HG03064 (cell line): ENCODE measurements around the gene ASCC2.

Experiments
- ATAC-seq: cut with Tn5 transposase; IDR thresholded peaks from one replicate; pipeline ENCODE4 v1.9.1; 2021; ENCODE audit warnings: low read depth; ENCODE audit not compliant: unreplicated experiment

The ASCC2 gene

DNA sequence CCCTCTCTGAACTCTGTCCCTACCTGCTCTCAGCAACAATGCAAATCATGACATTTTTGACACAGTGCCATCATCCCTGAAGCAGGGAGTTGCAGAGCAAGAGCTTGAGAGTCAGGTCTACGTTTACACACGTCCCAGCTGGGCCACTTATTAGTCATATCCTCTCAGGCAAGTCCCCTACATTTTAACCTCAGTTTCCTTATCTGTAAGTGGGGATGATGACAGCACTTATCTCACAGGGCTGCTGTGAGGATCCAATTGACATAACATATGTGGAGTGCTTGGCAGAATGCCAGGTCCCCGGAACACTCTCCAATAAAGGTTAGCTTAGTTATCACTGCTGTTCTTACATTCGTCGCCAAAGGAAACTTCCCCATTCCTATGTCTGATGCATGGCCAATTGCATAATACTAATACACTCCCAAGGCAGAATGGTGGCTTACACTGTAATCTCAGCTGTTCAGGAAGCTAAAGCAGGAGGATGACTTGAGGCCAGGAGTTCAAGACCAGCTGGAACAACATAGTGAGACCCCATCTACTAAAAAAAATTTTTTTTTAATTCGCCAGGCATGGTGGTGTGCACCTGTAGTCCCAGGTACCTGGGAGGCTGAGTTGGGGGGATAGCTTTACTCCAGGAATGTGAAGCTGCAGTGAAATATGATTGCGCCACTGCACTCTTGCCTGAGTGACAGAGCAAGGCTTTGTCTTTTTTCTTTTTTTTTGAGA is 16.6 kb downstream of the ASCC2 start:
- ATAC-seq: no peak

GRCh38 chr22:29820961-29821290 is 17.1 kb downstream of the ASCC2 start:
- ATAC-seq: no peak

DNA sequence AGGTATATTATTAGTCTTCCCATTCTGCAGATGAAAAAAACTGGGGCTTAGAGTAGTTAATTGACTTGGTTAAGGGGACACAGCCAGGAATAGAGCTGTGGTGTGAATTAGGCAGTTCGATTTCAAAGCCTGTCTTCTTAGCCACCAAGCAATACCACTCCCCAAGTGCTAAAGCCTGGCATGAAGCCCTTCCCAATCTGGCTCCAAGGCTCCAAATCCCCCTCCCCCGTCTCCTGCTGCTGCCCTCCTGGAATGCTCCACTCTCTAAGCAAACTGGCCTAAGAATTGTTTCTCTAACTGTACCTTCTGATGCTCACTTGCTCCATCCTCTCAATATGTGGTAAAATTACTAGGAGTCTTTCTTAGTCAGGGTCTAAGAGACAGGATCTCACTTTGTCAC is 18.6 kb downstream of the ASCC2 start:
- ATAC-seq: no peak

GRCh38 chr22:29817724-29818123 is 20.4 kb downstream of the ASCC2 start:
- ATAC-seq: no peak

- no peak for ATAC-seq
Measured at GRCh38 chr22:29816980-29817379, 21.1 kb downstream of the ASCC2 start.

DNA sequence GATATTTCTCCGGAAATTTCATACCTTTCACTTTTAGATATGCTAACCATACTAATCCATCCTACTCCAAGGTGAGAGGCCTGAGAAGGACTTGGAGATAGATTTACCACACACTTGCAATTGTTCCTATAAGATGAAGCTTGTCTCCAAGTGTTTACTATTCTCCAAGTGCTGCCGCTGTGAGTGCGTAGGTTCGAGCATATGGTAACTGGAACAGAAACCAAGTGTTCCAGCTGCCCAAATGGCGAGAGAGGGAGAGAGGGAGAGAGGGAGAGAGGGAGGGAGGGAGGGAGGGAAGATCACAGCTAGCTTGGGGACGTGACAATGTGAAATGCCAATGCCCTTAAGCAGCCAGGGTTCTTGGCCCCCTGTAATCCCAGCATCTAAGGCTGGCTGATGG is 21.5 kb downstream of the ASCC2 start:
- ATAC-seq: no peak

- no peak for ATAC-seq
Measured at GRCh38 chr22:29816128-29816527, 21.9 kb downstream of the ASCC2 start.

DNA sequence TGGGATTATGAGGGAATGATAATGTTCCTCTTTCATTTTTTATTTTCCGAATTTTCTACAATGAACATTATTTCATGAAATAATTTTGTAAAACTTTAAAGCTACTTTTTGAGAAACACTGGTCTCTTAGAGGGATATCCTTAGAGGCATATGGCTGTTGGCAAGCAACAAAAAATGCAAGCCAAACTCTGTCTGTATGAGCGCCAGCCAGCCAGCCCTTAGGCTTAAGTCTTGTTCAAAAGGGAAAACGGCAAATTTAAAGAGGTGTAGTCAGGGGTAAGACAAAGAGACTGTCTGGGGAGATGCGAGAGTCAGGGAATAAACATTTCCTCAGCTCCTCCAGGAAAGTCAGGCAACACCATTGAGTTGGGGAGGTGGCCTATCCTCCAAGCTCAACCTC is 22.5 kb downstream of the ASCC2 start:
- no peak for ATAC-seq

DNA sequence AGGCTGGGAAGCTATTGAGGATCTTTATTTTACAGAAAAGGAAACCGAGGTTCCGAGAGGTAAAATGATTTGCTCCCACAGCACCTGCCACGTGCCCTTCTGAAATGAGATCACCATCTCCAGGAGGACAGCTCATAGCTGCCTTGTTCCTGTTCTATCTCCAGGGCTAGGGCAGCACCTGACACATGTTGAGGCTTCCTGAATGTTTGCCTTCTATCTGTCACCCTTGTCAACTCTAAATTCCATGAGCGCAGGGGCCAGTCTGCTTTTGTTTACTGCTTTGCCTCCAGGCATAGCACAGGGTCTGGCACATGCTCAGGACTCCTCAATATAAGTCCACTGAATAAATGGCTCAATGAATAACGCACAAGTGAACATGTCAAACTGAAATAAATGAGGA is 24.1 kb downstream of the ASCC2 start:
- ATAC-seq: no peak

DNA sequence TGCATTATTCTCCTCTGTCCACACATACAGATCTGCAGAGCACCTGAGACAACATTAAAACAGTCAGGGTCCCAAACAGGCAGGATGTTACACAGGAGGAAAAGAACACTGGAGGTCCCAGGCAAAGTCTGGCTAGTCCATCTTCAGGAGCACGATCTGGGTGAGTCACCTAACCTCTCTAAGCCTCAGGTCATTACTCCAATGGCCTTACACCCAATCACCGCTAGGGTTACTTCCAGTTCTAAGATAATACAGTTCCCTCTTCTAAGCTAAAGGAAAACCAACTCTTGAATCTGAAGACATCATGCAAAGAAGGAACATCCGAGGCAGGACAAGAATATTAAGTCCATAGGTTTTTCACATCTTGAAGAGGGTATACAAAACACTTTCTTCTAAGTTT is 24.5 kb downstream of the ASCC2 start:
- ATAC-seq: no peak

- no peak for ATAC-seq
Measured at GRCh38 chr22:29813126-29813525, 24.9 kb downstream of the ASCC2 start.

DNA sequence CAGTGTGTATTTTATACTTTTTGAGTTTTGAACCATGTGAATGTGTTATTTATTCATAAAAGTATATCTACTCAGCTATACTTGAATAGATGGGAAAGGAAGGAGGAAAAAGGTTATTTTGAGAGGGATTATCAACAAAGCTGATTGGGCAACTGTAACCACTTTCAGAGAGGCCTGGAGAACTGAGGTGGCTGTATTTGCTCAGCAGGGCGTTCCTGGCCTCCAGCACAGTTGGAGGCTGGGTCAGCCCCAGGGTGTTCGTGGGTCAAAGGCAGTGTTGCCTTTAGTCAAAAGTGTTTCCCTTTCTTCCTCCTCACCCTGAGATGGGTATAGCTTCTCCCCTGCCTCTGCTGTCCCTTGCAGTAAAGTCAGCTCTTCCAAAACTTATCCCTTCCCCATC is 26.7 kb downstream of the ASCC2 start:
- ATAC-seq: no peak

DNA sequence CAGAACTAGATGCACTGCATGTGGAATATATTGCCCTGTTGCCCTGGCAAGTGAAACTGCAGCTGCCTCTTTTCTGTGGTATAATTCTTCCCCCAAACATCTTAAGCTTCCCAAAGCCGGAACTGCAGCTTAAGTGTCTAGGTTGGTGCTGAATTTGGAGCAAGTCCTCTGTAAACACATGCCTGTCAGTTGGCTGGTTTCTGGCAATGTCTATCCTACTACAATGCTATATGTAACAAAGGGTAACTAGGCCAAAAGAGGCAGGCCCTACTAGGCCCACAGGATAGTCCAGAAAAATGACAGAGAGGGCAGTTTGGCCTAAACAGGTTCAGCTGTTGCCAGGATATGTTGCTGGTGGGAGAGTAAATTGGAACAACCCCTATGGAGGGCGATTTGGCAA is 27.9 kb downstream of the ASCC2 start:
- ATAC-seq: no peak

DNA sequence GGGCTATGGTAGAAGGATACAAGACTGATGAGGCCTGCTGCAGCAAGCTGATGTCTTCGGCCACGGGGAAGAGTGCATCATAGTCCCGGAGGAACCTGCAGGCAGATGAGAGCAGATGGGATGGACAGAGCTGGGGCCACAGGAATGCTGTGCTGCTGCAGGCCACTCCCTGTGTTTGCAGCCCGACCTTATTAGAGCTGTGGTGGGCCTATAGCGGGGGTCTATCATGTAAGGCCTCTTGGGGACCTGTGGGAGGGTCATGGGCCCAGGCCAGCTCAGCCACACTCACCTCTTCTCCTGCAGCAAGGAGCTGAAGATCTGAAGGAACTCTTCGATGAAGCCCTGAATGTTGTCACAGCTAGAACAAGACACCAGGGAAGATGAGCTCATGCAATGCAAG is 31.9 kb downstream of the ASCC2 start:
- no peak for ATAC-seq

- ATAC-seq: no peak
Measured at GRCh38 chr22:29804985-29805384, 33.1 kb downstream of the ASCC2 start.

- ATAC-seq: no peak
Measured at GRCh38 chr22:29803190-29803589, 34.9 kb downstream of the ASCC2 start.

- no peak for ATAC-seq
Measured at GRCh38 chr22:29801796-29802195, 36.3 kb downstream of the ASCC2 start.

GRCh38 chr22:29801153-29801552 is 36.9 kb downstream of the ASCC2 start:
- no peak for ATAC-seq

DNA sequence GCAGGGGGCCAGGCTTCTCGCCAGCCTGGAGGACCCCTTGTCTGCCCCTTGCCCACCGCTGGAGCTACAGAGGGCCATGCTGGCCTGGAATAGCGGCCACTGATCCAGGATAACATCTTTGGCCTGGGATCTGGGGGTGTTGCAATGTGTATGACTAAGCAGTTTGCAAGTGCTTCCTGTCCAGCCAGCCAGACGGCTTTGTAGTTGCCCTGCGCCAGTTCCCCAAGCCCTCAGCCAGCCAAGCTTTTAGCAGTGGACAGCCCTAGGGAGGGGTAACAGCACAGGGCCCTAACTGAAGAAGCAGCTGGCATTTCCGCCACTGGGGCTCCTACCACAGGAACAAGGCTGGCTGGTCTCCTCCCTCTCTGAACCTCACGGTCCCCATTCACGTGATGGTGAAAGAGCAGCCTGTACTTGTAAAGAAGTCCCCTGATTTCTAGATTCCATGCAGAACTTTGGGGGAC is 38.8 kb downstream of the ASCC2 start:
- no peak for ATAC-seq

DNA sequence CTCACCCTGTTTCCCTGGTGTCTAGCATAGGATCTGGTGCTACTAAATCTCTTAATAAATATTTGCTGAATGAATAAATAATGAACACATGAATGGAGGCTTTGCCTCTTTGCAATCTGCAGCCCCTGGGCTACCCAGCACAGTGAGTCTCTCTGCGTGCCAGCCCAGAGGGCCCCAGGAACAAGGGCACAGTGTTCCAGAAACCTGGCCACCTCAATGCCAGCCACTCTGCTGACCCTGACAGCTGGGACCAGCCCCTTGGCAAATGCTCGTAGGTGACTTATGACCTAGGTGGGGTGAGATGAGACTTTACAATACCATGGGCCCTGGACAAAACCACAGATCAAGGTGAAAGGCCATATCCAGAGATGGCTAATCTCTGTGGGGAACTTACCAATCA is 39.3 kb downstream of the ASCC2 start:
- ATAC-seq: no peak

- no peak for ATAC-seq
Measured at GRCh38 chr22:29798318-29798717, 39.8 kb downstream of the ASCC2 start.

- no peak for ATAC-seq
Measured at GRCh38 chr22:29797351-29797750, 40.7 kb downstream of the ASCC2 start.

DNA sequence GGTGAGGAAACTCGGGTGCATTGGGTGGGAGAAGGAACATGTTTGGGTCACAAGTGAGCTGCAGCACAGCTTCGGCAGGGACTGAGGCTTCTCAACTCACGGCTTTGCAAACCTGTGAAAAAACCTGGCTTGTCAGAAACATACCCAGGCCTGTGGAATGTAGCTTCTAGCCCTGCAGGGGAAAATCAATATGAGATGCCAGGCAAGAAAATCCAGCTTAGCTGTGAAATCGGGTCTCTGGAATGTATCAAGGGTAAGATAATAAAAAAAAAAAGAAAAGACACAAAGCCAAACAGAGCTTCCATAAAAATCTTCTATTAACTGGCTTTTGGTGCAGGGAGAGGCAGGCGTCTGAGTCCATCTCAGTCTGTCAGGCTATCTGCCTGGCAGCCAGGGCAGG is 42.4 kb downstream of the ASCC2 start:
- ATAC-seq: no peak
